NAMALWA (cell line): ENCODE results near the gene PAPSS1.
"Not testable (repeated sequence)": the region's sequence is repeated elsewhere in the genome, so short reads cannot be mapped to it uniquely, and the experiment has no call there.

Experiments used
- DNase-seq: peaks from one replicate; pipeline ENCODE4 v3.0.0-alpha.2; 2015; ENCODE audit warnings: low spot score

PAPSS1 gene

GRCh38 chr4:107689912-107690587 lies 30.0 kb downstream of the PAPSS1 start:
- DNase-seq, result no peak

GRCh38 chr4:107688421-107688820 lies 31.6 kb downstream of the PAPSS1 start:
- DNase-seq, result no peak

GRCh38 chr4:107685740-107686139 lies 34.3 kb downstream of the PAPSS1 start:
- no peak for DNase-seq

- DNase-seq, result no peak
Measured at GRCh38 chr4:107683873-107684272, 36.2 kb downstream of the PAPSS1 start.

- DNase-seq, result no peak
Measured at GRCh38 chr4:107682306-107682705, 37.7 kb downstream of the PAPSS1 start.

GRCh38 chr4:107669068-107669467 lies 51.0 kb downstream of the PAPSS1 start:
- DNase-seq, result no peak

GRCh38 chr4:107666134-107666533 lies 53.9 kb downstream of the PAPSS1 start:
- peak; percentile 17 for DNase-seq

GRCh38 chr4:107665001-107665400 lies 55.0 kb downstream of the PAPSS1 start:
- DNase-seq, result no peak

- no peak for DNase-seq
Measured at GRCh38 chr4:107658400-107659336, 61.4 kb downstream of the PAPSS1 start.

GRCh38 chr4:107655289-107655688 lies 64.7 kb downstream of the PAPSS1 start:
- no peak for DNase-seq

- DNase-seq, result no peak
Measured at GRCh38 chr4:107654694-107655093, 65.3 kb downstream of the PAPSS1 start.

- not testable (repeated sequence) for DNase-seq
Measured at GRCh38 chr4:107651408-107651807, 68.6 kb downstream of the PAPSS1 start.

- no peak for DNase-seq
Measured at GRCh38 chr4:107650251-107650650, 69.8 kb downstream of the PAPSS1 start.

GRCh38 chr4:107648178-107648991 lies 71.6 kb downstream of the PAPSS1 start:
- DNase-seq, result no peak

- DNase-seq, result no peak
Measured at GRCh38 chr4:107647591-107647990, 72.4 kb downstream of the PAPSS1 start.

GRCh38 chr4:107645604-107646003 lies 74.4 kb downstream of the PAPSS1 start:
- no peak for DNase-seq

GRCh38 chr4:107643021-107643420 lies 77.0 kb downstream of the PAPSS1 start:
- DNase-seq, result no peak

- DNase-seq, result no peak
Measured at GRCh38 chr4:107640878-107641277, 79.2 kb downstream of the PAPSS1 start.

GRCh38 chr4:107640197-107640596 lies 79.8 kb downstream of the PAPSS1 start:
- no peak for DNase-seq

GRCh38 chr4:107635735-107636134 lies 84.3 kb downstream of the PAPSS1 start:
- no peak for DNase-seq

- DNase-seq, result no peak
Measured at GRCh38 chr4:107631560-107631959, 88.5 kb downstream of the PAPSS1 start.

- DNase-seq, result no peak
Measured at GRCh38 chr4:107630185-107630705, 89.8 kb downstream of the PAPSS1 start.
